Non-pigmented ciliary epithelial cell (primary cell): ENCODE data around the gene KCNJ10.
A peak's percentile ranks its signal among the peaks of the same experiment; 100 is the strongest.

Experiments
- DNase-seq: peaks from one replicate; pipeline ENCODE4 v3.0.0-alpha.2; 2010; ENCODE audit warnings: low read depth

KCNJ10 gene

DNA sequence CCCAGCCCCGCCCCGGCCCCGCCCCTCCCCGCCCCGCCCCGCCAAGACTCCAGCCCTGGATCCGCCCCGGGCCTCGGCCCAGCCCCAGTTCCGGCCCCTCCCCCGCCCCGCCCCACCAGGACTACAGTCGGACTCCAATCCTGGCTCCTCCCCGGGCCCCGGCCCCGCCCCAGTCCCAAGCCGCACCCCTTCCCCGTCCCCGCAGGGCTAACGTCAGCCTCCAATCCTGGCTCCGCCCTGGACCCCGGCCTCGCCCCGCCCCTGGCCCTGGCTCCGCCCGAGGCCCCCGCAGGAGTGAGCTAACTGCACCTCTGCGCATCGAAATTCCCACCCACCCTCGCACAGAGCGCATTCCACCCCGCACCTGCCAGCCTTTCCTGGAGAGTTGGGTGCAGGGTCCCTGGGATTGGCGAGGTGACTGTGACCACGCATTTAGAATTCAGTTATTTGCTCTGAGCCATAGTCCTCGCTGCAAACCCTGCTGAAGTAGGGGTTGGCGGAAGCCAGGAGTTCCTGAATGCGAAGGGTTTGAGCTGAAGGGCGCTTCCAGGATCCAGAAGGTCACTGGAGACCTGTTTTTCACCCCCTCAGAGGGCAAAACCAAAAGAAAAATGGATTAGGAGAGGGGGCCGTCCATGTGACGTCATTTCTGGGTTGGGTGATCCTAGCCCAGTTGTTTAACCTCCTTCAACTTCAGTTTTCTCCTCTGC, 29.0 kb upstream of the KCNJ10 start:
- DNase-seq = peak; percentile 55

- DNase-seq = no peak
Measured at GRCh38 chr1:160097911-160098851, 28.2 kb upstream of the KCNJ10 start, which contains the start of gene IGSF8. TSS of gene IGSF8 (minus strand) at chr1:160098619. CDS start at chr1:160098472, 147 bp downstream.

- no peak for DNase-seq
Measured at GRCh38 chr1:160097151-160097910, 27.4 kb upstream of the KCNJ10 start.

- DNase-seq = no peak
Measured at GRCh38 chr1:160096274-160097116, 26.5 kb upstream of the KCNJ10 start.

DNA sequence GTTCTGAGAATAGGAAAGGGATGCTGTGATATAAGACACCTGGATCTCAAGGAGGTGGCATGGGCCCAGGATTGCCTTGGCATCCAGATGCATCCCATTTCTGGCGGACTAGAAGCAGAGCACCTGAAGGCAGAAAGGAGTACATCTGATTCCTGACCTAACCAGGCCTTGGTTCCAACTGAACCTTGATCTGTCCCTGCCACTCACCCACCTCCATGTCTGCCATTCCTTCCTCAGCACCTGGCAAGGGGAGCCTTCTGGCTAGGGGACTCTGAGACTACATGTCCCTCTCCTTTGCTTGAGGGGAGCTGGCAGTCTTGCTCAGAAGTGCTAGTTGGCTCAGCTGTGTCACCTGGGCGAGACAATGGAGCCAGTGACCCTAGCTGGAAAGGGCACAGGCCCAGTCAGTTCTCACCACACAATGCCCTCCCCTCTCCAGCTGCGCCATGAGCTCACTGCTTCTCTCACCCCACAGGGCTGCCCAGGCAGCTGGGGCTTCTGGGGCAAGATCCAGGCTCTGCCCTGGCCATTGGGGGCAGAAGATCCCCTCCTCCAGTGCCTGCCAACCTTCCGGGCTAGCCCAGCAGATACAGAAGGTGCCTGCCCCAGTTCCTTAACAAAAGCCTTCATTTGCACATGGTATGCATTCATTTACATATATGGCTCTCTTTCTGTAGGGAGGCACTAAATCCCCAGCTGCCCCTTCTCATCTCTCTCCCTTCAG, 25.6 kb upstream of the KCNJ10 start:
- no peak for DNase-seq

DNA sequence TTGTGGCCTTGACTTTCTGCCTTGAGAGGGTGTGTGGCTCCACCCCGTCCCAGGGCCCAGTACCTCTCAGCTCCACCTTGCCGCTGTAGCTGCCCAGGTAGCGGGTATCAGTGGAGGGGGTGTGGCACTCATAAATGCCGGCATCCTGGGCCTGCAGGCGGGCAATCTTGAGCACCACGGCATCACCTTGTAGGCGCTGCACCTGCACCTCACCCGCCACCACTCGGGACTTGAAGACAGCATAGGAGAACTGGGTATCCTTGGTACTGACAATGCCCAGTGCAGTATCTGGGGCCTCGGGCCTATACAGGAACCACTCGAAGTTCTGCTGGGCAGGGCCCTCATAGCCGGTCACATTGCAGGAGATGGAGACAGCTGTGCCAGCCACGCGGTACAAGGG, 24.8 kb upstream of the KCNJ10 start:
- no peak for DNase-seq

- DNase-seq = no peak
Measured at GRCh38 chr1:160094291-160094625, 24.3 kb upstream of the KCNJ10 start.

GRCh38 chr1:160093624-160094290, 23.8 kb upstream of the KCNJ10 start:
- no peak for DNase-seq

- DNase-seq = no peak
Measured at GRCh38 chr1:160093069-160093395, 23.1 kb upstream of the KCNJ10 start.

DNA sequence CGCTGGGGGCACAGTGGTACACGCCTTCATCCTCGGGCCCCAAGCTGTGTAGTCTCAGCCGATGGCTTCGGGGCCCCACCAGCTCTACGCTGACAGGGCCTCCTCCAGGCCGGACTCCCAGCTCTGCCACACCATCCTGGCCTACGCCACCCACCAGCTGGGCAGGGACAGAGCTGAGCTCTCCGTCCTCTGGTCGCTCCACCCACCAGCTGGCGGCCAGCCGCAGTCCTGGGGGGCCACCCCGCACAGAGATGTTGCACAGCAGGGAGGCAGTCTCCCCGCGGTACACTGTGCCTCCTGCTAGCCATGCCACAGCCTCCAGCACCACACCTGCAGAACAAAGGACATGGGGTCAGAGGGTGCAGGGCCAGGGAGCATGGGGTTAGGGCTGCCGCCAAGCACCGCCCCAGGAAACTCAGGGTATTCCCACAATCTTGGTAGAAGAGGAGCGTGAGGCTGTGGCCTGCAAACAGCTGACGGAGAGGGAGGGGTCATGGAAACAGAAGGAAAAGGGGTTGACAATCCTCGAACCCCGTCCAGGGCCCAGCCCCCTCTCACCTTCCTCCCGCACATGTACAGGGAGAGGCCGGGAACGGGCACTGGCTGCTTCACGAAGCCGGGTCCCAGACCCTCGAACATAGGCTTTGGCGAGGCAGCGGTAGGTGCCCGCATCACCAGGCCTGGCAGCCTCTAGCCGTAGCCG, 22.6 kb upstream of the KCNJ10 start:
- DNase-seq = no peak

- DNase-seq = no peak
Measured at GRCh38 chr1:160091666-160092223, 21.8 kb upstream of the KCNJ10 start.

DNA sequence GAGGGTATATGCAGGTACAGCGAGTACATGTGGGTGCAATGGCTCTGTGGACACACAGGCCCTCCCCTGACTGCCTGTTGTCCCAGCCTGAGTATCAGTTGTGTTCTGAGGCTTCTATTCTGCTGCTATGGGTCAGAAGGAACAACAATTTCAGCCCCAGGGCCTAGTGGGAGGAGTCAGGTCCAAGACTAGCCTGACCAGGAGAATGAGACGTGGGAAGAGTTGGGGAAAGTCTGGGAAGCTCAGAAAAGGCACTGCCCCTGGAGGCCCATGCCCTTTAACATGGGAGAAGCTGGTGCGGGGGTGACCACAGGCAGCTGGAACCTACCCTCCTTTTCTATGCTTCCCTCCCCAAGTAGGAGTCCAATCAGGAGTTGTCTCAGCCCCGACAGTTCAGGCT, 20.8 kb upstream of the KCNJ10 start:
- no peak for DNase-seq

- no peak for DNase-seq
Measured at GRCh38 chr1:160089883-160090282, 19.9 kb upstream of the KCNJ10 start.

DNA sequence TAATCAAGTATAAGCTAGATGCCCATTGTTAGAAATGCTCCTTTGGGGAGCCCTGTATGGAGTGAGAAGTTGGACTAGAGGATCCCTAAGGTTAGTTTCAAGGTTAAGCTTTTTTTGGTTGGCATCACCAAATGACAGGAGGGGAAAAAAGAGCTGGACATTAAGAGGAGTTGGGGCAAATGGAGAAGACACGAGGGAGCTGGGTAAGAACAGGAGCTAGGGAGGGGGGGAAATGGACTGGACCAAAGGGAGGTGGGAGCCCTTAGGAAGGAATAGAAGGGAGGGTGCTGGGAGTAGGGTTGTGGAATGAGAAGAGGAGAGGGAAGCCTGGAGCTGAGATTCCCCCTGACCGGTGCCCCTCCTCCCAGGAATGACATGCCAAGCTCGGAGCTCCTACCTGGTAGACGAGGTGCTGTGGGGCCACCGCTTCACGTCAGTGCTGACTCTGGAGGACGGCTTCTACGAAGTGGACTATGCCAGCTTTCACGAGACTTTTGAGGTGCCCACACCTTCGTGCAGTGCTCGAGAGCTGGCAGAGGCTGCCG, 17.2 kb upstream of the KCNJ10 start:
- DNase-seq = no peak

DNA sequence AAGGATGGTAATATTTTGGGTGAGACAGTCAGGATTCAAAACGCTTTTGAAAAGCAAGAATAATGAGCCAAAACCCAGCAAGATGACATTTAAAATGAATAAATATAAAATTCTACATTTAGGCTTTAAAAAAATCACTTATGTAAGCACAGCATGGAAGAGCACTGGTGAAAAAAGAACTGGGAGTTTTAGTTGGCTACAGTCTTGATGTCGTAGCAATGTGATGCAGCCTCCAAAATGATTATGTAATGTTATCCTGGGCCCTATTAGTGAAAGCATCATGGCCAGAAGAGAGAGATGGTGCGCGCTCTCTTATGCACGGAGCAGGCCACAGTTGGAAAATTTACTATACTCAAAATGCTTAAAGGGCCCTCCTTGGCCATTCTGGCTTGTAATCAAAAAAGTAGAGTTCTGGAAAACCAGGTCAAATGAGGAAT, 16.5 kb upstream of the KCNJ10 start:
- DNase-seq = no peak

GRCh38 chr1:160085686-160086455, 15.9 kb upstream of the KCNJ10 start:
- no peak for DNase-seq

- no peak for DNase-seq
Measured at GRCh38 chr1:160084771-160085321, 14.9 kb upstream of the KCNJ10 start.
